ENCODE results near the gene ORM2.

ORM2 gene

GRCh38 chr9:114362394-114362793 is 32.7 kb downstream of the ORM2 start:
- H3K27me3 ChIP-seq (ENCODE audit: control insufficient read depth, insufficient read depth, low read length, poor library complexity, severe bottlenecking), result no peaks in the 10 kb centered on the region
- no peaks in the 10 kb centered on the region for H3K4me1 ChIP-seq (ENCODE audit: control insufficient read depth, insufficient read depth, low read length)
- 94% methylated on average over 12 of the region's 12 CpGs for WGBS, 2 experiments
- H3K36me3 ChIP-seq (ENCODE audit: control insufficient read depth, insufficient read depth, low read length), result peaks cover 7% of the 10 kb centered on the region
- no peak overlapping the region for H3K27ac ChIP-seq (ENCODE audit: insufficient read depth, low read depth, low read length, poor library complexity, severe bottlenecking)
- no peaks in the 10 kb centered on the region for H3K9me3 ChIP-seq (ENCODE audit: control insufficient read depth, low read length)
- no peak overlapping the region for H3K4me3 ChIP-seq (ENCODE audit: insufficient read depth, low read depth, low read length)

GRCh38 chr9:114363424-114363823 is 33.8 kb downstream of the ORM2 start:
- Histone ChIP-seq H3K27me3 (ENCODE audit: control insufficient read depth, insufficient read depth, low read length, poor library complexity, severe bottlenecking) (no peaks in the 10 kb centered on the region), H3K9me3 (ENCODE audit: control insufficient read depth, low read length) (no peaks in the 10 kb centered on the region), H3K36me3 (ENCODE audit: control insufficient read depth, insufficient read depth, low read length) (peaks cover 8% of the 10 kb centered on the region), H3K4me1 (ENCODE audit: control insufficient read depth, insufficient read depth, low read length) (no peaks in the 10 kb centered on the region), H3K4me3 (ENCODE audit: insufficient read depth, low read depth, low read length) (no peak overlapping the region), H3K27ac (ENCODE audit: insufficient read depth, low read depth, low read length, poor library complexity, severe bottlenecking) (no peak overlapping the region)
- 85 to 93% methylated on average over 2 of the region's 2 CpGs for WGBS, 2 experiments

- Histone ChIP-seq H3K4me3 (ENCODE audit: insufficient read depth, low read depth, low read length) (no peak overlapping the region), H3K36me3 (ENCODE audit: control insufficient read depth, insufficient read depth, low read length) (peaks cover 8% of the 10 kb centered on the region), H3K9me3 (ENCODE audit: control insufficient read depth, low read length) (no peaks in the 10 kb centered on the region), H3K4me1 (ENCODE audit: control insufficient read depth, insufficient read depth, low read length) (no peaks in the 10 kb centered on the region), H3K27ac (ENCODE audit: insufficient read depth, low read depth, low read length, poor library complexity, severe bottlenecking) (no peak overlapping the region), H3K27me3 (ENCODE audit: control insufficient read depth, insufficient read depth, low read length, poor library complexity, severe bottlenecking) (no peaks in the 10 kb centered on the region)
- WGBS, 2 experiments, result 90 to 93% methylated on average over 6 of the region's 6 CpGs
Observed at GRCh38 chr9:114364134-114365041, 34.7 kb downstream of the ORM2 start.

- Histone ChIP-seq H3K4me3 (ENCODE audit: insufficient read depth, low read depth, low read length) (no peak overlapping the region), H3K27ac (ENCODE audit: insufficient read depth, low read depth, low read length, poor library complexity, severe bottlenecking) (no peak overlapping the region), H3K4me1 (ENCODE audit: control insufficient read depth, insufficient read depth, low read length) (peaks cover 7% of the 10 kb centered on the region), H3K36me3 (ENCODE audit: control insufficient read depth, insufficient read depth, low read length) (peaks cover 3% of the 10 kb centered on the region), H3K27me3 (ENCODE audit: control insufficient read depth, insufficient read depth, low read length, poor library complexity, severe bottlenecking) (no peaks in the 10 kb centered on the region), H3K9me3 (ENCODE audit: control insufficient read depth, low read length) (no peaks in the 10 kb centered on the region)
- 86 to 94% methylated on average over 1 of the region's 2 CpGs for WGBS, 2 experiments
Observed at GRCh38 chr9:114365194-114365593, 35.5 kb downstream of the ORM2 start.

GRCh38 chr9:114366334-114367128 is 36.9 kb downstream of the ORM2 start:
- no peak overlapping the region for H3K27ac ChIP-seq (ENCODE audit: insufficient read depth, low read depth, low read length, poor library complexity, severe bottlenecking)

GRCh38 chr9:114367366-114367765 is 37.7 kb downstream of the ORM2 start:
- H3K27ac ChIP-seq (ENCODE audit: insufficient read depth, low read depth, low read length, poor library complexity, severe bottlenecking), result no peak overlapping the region
- no peaks in the 10 kb centered on the region for H3K9me3 ChIP-seq (ENCODE audit: control insufficient read depth, low read length)
- H3K27me3 ChIP-seq (ENCODE audit: control insufficient read depth, insufficient read depth, low read length, poor library complexity, severe bottlenecking), result no peaks in the 10 kb centered on the region
- 94 to 97% methylated on average over 6 of the region's 6 CpGs for WGBS, 2 experiments
- no peak overlapping the region for H3K4me3 ChIP-seq (ENCODE audit: insufficient read depth, low read depth, low read length)
- H3K36me3 ChIP-seq (ENCODE audit: control insufficient read depth, insufficient read depth, low read length), result peaks cover 3% of the 10 kb centered on the region
- H3K4me1 ChIP-seq (ENCODE audit: control insufficient read depth, insufficient read depth, low read length), result peaks cover 18% of the 10 kb centered on the region

More at GRCh38 chr9:114366334-114367128, 36.9 kb downstream of the ORM2 start:
- peaks cover 18% of the 10 kb centered on the region for H3K4me1 ChIP-seq (ENCODE audit: control insufficient read depth, insufficient read depth, low read length)
- WGBS, 2 experiments, result 92% methylated on average over 10 of the region's 10 CpGs
- H3K9me3 ChIP-seq (ENCODE audit: control insufficient read depth, low read length), result no peaks in the 10 kb centered on the region
- no peaks in the 10 kb centered on the region for H3K27me3 ChIP-seq (ENCODE audit: control insufficient read depth, insufficient read depth, low read length, poor library complexity, severe bottlenecking)
- peaks cover 3% of the 10 kb centered on the region for H3K36me3 ChIP-seq (ENCODE audit: control insufficient read depth, insufficient read depth, low read length)
- no peak overlapping the region for H3K4me3 ChIP-seq (ENCODE audit: insufficient read depth, low read depth, low read length)

GRCh38 chr9:114367772-114368569 is 38.3 kb downstream of the ORM2 start:
- Histone ChIP-seq H3K36me3 (ENCODE audit: control insufficient read depth, insufficient read depth, low read length) (peaks cover 3% of the 10 kb centered on the region), H3K9me3 (ENCODE audit: control insufficient read depth, low read length) (no peaks in the 10 kb centered on the region), H3K4me1 (ENCODE audit: control insufficient read depth, insufficient read depth, low read length) (peaks cover 18% of the 10 kb centered on the region), H3K27ac (ENCODE audit: insufficient read depth, low read depth, low read length, poor library complexity, severe bottlenecking) (no peak overlapping the region), H3K4me3 (ENCODE audit: insufficient read depth, low read depth, low read length) (no peak overlapping the region), H3K27me3 (ENCODE audit: control insufficient read depth, insufficient read depth, low read length, poor library complexity, severe bottlenecking) (no peaks in the 10 kb centered on the region)
- WGBS, 2 experiments, result 95% methylated on average over 14 of the region's 14 CpGs

GRCh38 chr9:114369216-114370130 is 39.8 kb downstream of the ORM2 start:
- H3K27me3 ChIP-seq (ENCODE audit: control insufficient read depth, insufficient read depth, low read length, poor library complexity, severe bottlenecking), result no peaks in the 10 kb centered on the region
- H3K4me3 ChIP-seq (ENCODE audit: insufficient read depth, low read depth, low read length), result no peak overlapping the region
- peaks cover 3% of the 10 kb centered on the region for H3K36me3 ChIP-seq (ENCODE audit: control insufficient read depth, insufficient read depth, low read length)
- no peaks in the 10 kb centered on the region for H3K9me3 ChIP-seq (ENCODE audit: control insufficient read depth, low read length)
- H3K27ac ChIP-seq (ENCODE audit: insufficient read depth, low read depth, low read length, poor library complexity, severe bottlenecking), result peak overlapping the region; percentile 55
- H3K4me1 ChIP-seq (ENCODE audit: control insufficient read depth, insufficient read depth, low read length), result peaks cover 18% of the 10 kb centered on the region
- WGBS, 2 experiments, result 94 to 95% methylated on average over 9 of the region's 9 CpGs

- Histone ChIP-seq H3K27ac (ENCODE audit: insufficient read depth, low read depth, low read length, poor library complexity, severe bottlenecking) (peak overlapping the region; percentile 55), H3K27me3 (ENCODE audit: control insufficient read depth, insufficient read depth, low read length, poor library complexity, severe bottlenecking) (no peaks in the 10 kb centered on the region), H3K4me1 (ENCODE audit: control insufficient read depth, insufficient read depth, low read length) (peaks cover 24% of the 10 kb centered on the region), H3K36me3 (ENCODE audit: control insufficient read depth, insufficient read depth, low read length) (peaks cover 3% of the 10 kb centered on the region), H3K9me3 (ENCODE audit: control insufficient read depth, low read length) (no peaks in the 10 kb centered on the region), H3K4me3 (ENCODE audit: insufficient read depth, low read depth, low read length) (peak overlapping the region; percentile 10)
- 10 to 14% methylated on average over 6 of the region's 6 CpGs for WGBS, 2 experiments
Observed at GRCh38 chr9:114370251-114370967, 40.7 kb downstream of the ORM2 start.

Measured in ectodermal cell (in vitro differentiated cells).